Chondrocyte (in vitro differentiated cells): Measurements from ENCODE around the gene TCN1. TPM values are rescaled to one million over a fixed set of nuclear protein-coding genes. Genes with fewer than 3 reads are reported as not detected.

Experiments
- DNase-seq: peaks from one replicate; pipeline ENCODE4 v3.0.0; 2021; ENCODE audit warnings: mixed read lengths, low spot score
- H3K27ac Mint-ChIP-seq: one replicate; pipeline ENCODE4 v1.8.0; 2021; ENCODE audit warnings: mild to moderate bottlenecking, moderate library complexity, mixed read lengths; ENCODE audit not compliant: unreplicated experiment
- H3K27me3 Mint-ChIP-seq: 2 replicates; pipeline ENCODE4 v1.8.0; 2021; ENCODE audit warnings: low read depth, mixed read lengths
- H3K36me3 Mint-ChIP-seq: 2 replicates; pipeline ENCODE4 v1.8.0; 2021; ENCODE audit warnings: low read depth, mixed read lengths
- H3K4me1 Mint-ChIP-seq: 2 replicates; pipeline ENCODE4 v1.8.0; 2021; ENCODE audit warnings: low read depth, mild to moderate bottlenecking, mixed read lengths
- H3K4me3 Mint-ChIP-seq: one replicate; pipeline ENCODE4 v1.8.0; 2021; ENCODE audit warnings: mild to moderate bottlenecking, moderate library complexity, mixed read lengths; ENCODE audit not compliant: unreplicated experiment
- H3K9me3 Mint-ChIP-seq: 2 replicates; pipeline ENCODE4 v1.8.0; 2021; ENCODE audit warnings: low read depth, mixed read lengths
- total RNA-seq: library from RNA; stranded (reverse); gene quantifications from 3 replicates; pipeline ENCODE4 v1.2.1, GENCODE V29; 2021
- TF ChIP-seq, protein P1 (sequence below): fragments of 200-600 bp; sonication (generic); IDR thresholded peaks from 2 replicates; pipeline ENCODE4 v1.5.0; 2021; ENCODE audit warnings: antibody characterized with exemption, mild to moderate bottlenecking, moderate library complexity

Gene TCN1
- total RNA-seq, 1 donor from 2014 or later = not detected

DNA sequence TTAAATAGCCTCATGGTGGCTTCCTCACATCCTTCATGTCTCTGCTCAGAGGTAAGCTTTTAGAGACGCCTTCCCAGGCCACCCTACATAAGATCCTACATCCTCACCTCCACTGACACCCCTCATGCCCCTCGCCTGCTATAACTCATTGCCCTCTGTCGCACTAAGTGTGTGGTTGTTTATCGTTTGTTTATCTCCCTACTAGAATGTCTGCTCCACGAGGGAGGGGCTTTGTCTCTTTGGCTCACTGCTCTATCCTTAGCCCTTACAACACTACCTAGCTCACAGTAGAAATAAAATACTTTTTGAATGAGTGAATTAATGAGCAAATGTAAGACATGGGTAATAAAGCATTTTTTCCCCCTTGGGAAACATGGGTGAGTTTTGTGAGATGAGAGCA is 19.7 kb downstream of the TCN1 start:
- no peaks in the 10 kb centered on the region for H3K9me3 Mint-ChIP-seq

DNA sequence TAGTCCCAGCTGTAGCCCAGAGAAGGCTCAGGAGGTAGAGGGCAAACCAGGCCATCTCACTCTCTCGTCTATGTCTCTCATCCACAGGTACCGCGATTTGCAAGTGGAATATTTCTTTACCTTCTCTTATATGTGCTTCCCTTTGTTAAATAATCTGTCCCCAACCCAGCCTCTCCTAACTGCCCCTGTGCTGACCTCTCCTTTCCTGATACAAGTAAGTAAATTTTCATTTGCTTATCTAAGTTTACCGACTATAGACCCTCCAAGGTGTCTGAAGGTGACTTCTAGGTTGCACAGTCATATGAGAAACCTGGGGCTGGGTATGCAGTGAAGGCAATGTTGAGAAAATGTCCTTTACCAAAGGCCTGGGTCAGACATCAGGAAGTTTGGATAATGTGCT is 20.9 kb downstream of the TCN1 start, which contains the start of gene CBLIF:
TSS of gene CBLIF (minus strand) at position 101 of the 400 bp plus-strand sequence. CDS start at position 55, 46 bp downstream.
- no peak within 1 kb of the TSS for H3K4me3 Mint-ChIP-seq
- no peaks in the 10 kb centered on the region for H3K9me3 Mint-ChIP-seq
- no peaks in the 10 kb centered on the region for H3K36me3 Mint-ChIP-seq
- DNase-seq = no peak
- peaks cover 7% of the 10 kb centered on the region for H3K27me3 Mint-ChIP-seq
- H3K4me1 Mint-ChIP-seq = no peaks in the 10 kb centered on the region
- no peak within 1 kb of the TSS for H3K27ac Mint-ChIP-seq
- TF ChIP-seq, protein P1, sequence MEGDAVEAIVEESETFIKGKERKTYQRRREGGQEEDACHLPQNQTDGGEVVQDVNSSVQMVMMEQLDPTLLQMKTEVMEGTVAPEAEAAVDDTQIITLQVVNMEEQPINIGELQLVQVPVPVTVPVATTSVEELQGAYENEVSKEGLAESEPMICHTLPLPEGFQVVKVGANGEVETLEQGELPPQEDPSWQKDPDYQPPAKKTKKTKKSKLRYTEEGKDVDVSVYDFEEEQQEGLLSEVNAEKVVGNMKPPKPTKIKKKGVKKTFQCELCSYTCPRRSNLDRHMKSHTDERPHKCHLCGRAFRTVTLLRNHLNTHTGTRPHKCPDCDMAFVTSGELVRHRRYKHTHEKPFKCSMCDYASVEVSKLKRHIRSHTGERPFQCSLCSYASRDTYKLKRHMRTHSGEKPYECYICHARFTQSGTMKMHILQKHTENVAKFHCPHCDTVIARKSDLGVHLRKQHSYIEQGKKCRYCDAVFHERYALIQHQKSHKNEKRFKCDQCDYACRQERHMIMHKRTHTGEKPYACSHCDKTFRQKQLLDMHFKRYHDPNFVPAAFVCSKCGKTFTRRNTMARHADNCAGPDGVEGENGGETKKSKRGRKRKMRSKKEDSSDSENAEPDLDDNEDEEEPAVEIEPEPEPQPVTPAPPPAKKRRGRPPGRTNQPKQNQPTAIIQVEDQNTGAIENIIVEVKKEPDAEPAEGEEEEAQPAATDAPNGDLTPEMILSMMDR = no peak

More for the DNA sequence above, 19.7 kb downstream of the TCN1 start:
- H3K4me1 Mint-ChIP-seq = no peaks in the 10 kb centered on the region
- no peak for DNase-seq
- TF ChIP-seq, protein P1 = no peak
- H3K4me3 Mint-ChIP-seq = no peak overlapping the region
- peaks cover 7% of the 10 kb centered on the region for H3K27me3 Mint-ChIP-seq
- no peak overlapping the region for H3K27ac Mint-ChIP-seq
- H3K36me3 Mint-ChIP-seq = no peaks in the 10 kb centered on the region

DNA sequence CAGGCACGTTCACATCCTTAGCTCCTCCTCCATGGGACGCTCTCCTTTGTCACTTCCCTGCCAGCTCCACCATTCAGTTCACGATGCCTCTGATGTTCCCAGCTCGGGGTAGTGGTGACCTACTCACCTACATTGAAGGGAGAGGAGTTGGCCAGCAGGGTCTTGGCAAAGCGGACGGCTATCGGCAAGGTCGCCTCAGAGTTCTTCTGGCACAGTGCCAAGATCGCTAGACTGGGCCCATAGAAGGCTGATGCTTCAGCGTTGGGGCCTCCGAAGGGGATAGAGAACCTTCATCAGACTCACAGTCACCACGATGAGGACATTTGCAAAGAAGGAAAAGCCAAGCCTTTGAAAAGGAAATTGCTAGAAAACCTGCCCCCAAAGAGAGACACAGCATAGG is 24.0 kb downstream of the TCN1 start:
- TF ChIP-seq, protein P1 = no peak
- no peak overlapping the region for H3K27ac Mint-ChIP-seq
- H3K4me3 Mint-ChIP-seq = no peak overlapping the region
- H3K27me3 Mint-ChIP-seq = peaks cover 10% of the 10 kb centered on the region
- H3K9me3 Mint-ChIP-seq = no peaks in the 10 kb centered on the region
- no peaks in the 10 kb centered on the region for H3K36me3 Mint-ChIP-seq
- no peaks in the 10 kb centered on the region for H3K4me1 Mint-ChIP-seq
- no peak for DNase-seq

DNA sequence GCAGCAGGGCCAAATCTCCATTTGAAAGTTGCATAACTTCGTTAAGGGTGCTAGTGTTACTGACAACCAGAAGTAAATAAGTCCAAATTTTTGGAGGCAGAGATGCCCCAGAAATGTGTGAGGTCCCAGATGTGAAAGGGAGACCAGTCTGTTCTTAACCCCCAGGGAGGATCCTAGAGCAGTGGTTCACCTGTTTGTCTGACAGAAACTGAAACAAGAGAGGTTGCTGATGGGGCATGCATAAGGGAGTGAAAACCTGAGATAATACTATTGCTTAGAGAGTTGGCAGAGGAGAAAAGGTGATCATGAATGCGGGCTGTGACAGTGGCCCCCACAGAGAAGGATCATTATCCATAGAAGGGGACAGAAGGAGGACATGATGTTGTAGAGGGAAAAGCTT is 24.8 kb downstream of the TCN1 start:
- peaks cover 15% of the 10 kb centered on the region for H3K27me3 Mint-ChIP-seq
- no peaks in the 10 kb centered on the region for H3K4me1 Mint-ChIP-seq
- DNase-seq = no peak
- H3K27ac Mint-ChIP-seq = no peak overlapping the region
- H3K9me3 Mint-ChIP-seq = no peaks in the 10 kb centered on the region
- no peaks in the 10 kb centered on the region for H3K36me3 Mint-ChIP-seq
- H3K4me3 Mint-ChIP-seq = no peak overlapping the region
- TF ChIP-seq, protein P1 = no peak

GRCh38 chr11:59839615-59840014 is 26.7 kb downstream of the TCN1 start:
- H3K36me3 Mint-ChIP-seq = no peaks in the 10 kb centered on the region
- H3K27ac Mint-ChIP-seq = no peak overlapping the region
- H3K9me3 Mint-ChIP-seq = no peaks in the 10 kb centered on the region
- no peak for DNase-seq
- no peaks in the 10 kb centered on the region for H3K4me1 Mint-ChIP-seq
- TF ChIP-seq, protein P1 = no peak
- no peak overlapping the region for H3K4me3 Mint-ChIP-seq
- peaks cover 15% of the 10 kb centered on the region for H3K27me3 Mint-ChIP-seq
